K562 (cell line): Measurements from ENCODE around the gene MYO10. TPM values are rescaled to one million over a fixed set of nuclear protein-coding genes. Genes with fewer than 3 reads are reported as not detected.

ENCODE experiments used
- ATAC-seq: fragments of 200-7000 bp; cut with Tn5 transposase; 3 replicates; pipeline ENCODE4 v1.9.1; 2020; ENCODE audit warnings: moderate library complexity
- BruUV-seq: library from RNA; stranded (reverse); fragments of 400-500 nt; replicated peaks from 2 replicates; lab custom pipeline; 2021; lab: Mats Ljungman, UMichigan
- CTCF ChIA-PET: fragments of 300-600 bp; formaldehyde crosslinking; extraction: SDS; loops from one replicate; lab custom pipeline; 2021; ENCODE audit warnings: low intra/inter-chr PET ratio; lab: Yijun Ruan, JAX
- POLR2A ChIA-PET: fragments of 300-600, 350-650 bp; sonication (Branson Sonifier 250); formaldehyde crosslinking; extraction: SDS; loops from one replicate; lab custom pipeline; 2021; ENCODE audit warnings: antibody characterized with exemption, inconsistent platforms; lab: Yijun Ruan, JAX
- DNase-seq, 4 experiments: peaks; one replicate each; pipeline versions ENCODE4 v3.0.0 to v3.0.0-alpha.2; 2011 to 2018; ENCODE audit warnings: low spot score in 3 of 4, mixed read lengths in 3 of 4; ENCODE audit errors: extremely low read depth in 1 of 4
- FAIRE-seq: peaks from 2 replicates; lab custom pipeline; 2011; peaks lifted over from hg19 to GRCh38; lab: Jason Lieb, UNC
- H2AFZ ChIP-seq: 2 replicates; pipeline ENCODE4 v1.6.0; 2011; ENCODE audit warnings: low read depth, low read length, control low read depth, inconsistent platforms
- H3K27ac ChIP-seq: fragments of 200-600 bp; 3 replicates; pipeline ENCODE4 v1.8.0; 2011; ENCODE audit warnings: low read depth, mild to moderate bottlenecking, control low read depth, inconsistent platforms, low read length, moderate library complexity, mixed read lengths; ENCODE audit errors: extremely low read depth
- H3K27me3 ChIP-seq, 2 experiments: fragments of 300-600 bp in 1 of 2; 2 replicates in 1 of 2; 3 replicates in 1 of 2; pipeline versions ENCODE4 v1.6.0 to v1.8.0; 2011; ENCODE audit warnings: inconsistent platforms in 2 of 2, low read length in 2 of 2, mild to moderate bottlenecking in 1 of 2, mixed read lengths in 1 of 2, moderate library complexity in 1 of 2; ENCODE audit not compliant: control insufficient read depth in 2 of 2, insufficient read depth in 2 of 2
- H3K36me3 ChIP-seq: fragments of 300-600 bp; 3 replicates; pipeline ENCODE4 v1.8.0; 2011; ENCODE audit warnings: mild to moderate bottlenecking, low read length, inconsistent platforms; ENCODE audit not compliant: control insufficient read depth, insufficient read depth
- H3K4me1 ChIP-seq, 2 experiments: fragments of 200-600 bp in 1 of 2; replicated peaks in 1 of 2; 2 replicates in 1 of 2; 3 replicates in 1 of 2; pipeline versions ENCODE4 v1.5.1 to v1.8.0; 2011; ENCODE audit warnings: inconsistent platforms in 2 of 2, low read length in 2 of 2, mild to moderate bottlenecking in 1 of 2, mixed read lengths in 1 of 2, moderate library complexity in 1 of 2; ENCODE audit not compliant: control insufficient read depth in 2 of 2, insufficient read depth in 2 of 2
- H3K4me2 ChIP-seq: 2 replicates; pipeline ENCODE4 v1.6.1; 2011; ENCODE audit warnings: low read length, control low read depth, inconsistent platforms, mixed read lengths; ENCODE audit not compliant: insufficient read depth
- H3K4me3 ChIP-seq: fragments of 200-600 bp; sonication (generic), shearing (Covaris generic); 2 replicates; pipeline ENCODE4 v1.5.1; 2016; ENCODE audit warnings: control low read depth, inconsistent platforms
- H3K79me2 ChIP-seq: fragments of 200-600 bp; 3 replicates; pipeline ENCODE4 v1.8.0; 2011; ENCODE audit warnings: low read length, inconsistent platforms; ENCODE audit not compliant: control insufficient read depth, insufficient read depth
- H3K9ac ChIP-seq, 2 experiments: 2 replicates each; pipeline versions ENCODE4 v1.6.0 to v1.6.1; 2011; ENCODE audit warnings: low read depth in 2 of 2, low read length in 2 of 2, control low read depth in 1 of 2, inconsistent platforms in 1 of 2, mild to moderate bottlenecking in 1 of 2, mixed read lengths in 1 of 2; ENCODE audit not compliant: insufficient read depth in 1 of 2
- H3K9me1 ChIP-seq: one replicate; pipeline ENCODE4 v1.6.0; 2011; ENCODE audit warnings: inconsistent platforms, mild to moderate bottlenecking, low read length, moderate library complexity; ENCODE audit not compliant: control insufficient read depth, insufficient read depth
- H3K9me3 ChIP-seq: replicated peaks from 2 replicates; pipeline ENCODE4 v1.5.1; 2011; ENCODE audit warnings: low read depth, low read length, inconsistent platforms; ENCODE audit not compliant: control insufficient read depth, insufficient read depth
- H4K20me1 ChIP-seq: replicated peaks from 2 replicates; pipeline ENCODE4 v1.6.1; 2011; ENCODE audit warnings: low read length, inconsistent platforms, mixed read lengths; ENCODE audit not compliant: control insufficient read depth, insufficient read depth
- AFF4 ChIP-seq: sonication (generic); formaldehyde crosslinking; IDR thresholded peaks from 2 replicates; pipeline ENCODE4 v1.8.0; 2023; ENCODE audit warnings: mild to moderate bottlenecking, missing genetic modification reagents
- ATF3 ChIP-seq, 2 experiments: fragments of 450-650 bp in 1 of 2; sonication (generic) in 1 of 2; formaldehyde crosslinking in 1 of 2; IDR thresholded peaks in 1 of 2; conservative IDR thresholded peaks in 1 of 2; 2 replicates each; pipeline versions ENCODE4 v1.6.1 to v1.8.1; 2016 to 2023; ENCODE audit warnings: mild to moderate bottlenecking in 2 of 2, moderate library complexity in 2 of 2, inconsistent platforms in 1 of 2, missing genetic modification reagents in 1 of 2
- BRD4 ChIP-seq: fragments of 200-600 bp; sonication (generic); IDR thresholded peaks from 2 replicates; pipeline ENCODE4 v1.6.1; 2017; ENCODE audit warnings: inconsistent platforms
- E2F5 ChIP-seq: sonication (generic); formaldehyde crosslinking; IDR thresholded peaks from 2 replicates; pipeline ENCODE4 v1.8.0; 2022; ENCODE audit warnings: mild to moderate bottlenecking, missing genetic modification reagents
- GATAD2B ChIP-seq: fragments of 450-650 bp; IDR thresholded peaks from 2 replicates; pipeline ENCODE4 v1.6.1; 2017; ENCODE audit warnings: mild to moderate bottlenecking, borderline replicate concordance
- HCFC1 ChIP-seq: IDR thresholded peaks from 2 replicates; pipeline ENCODE4 v1.6.1; 2012; ENCODE audit warnings: low read depth, low read length, improper control_type of control experiment
- SMARCA5 ChIP-seq: fragments of 450-650 bp; IDR thresholded peaks from 2 replicates; pipeline ENCODE4 v1.6.1; 2016
- ZNF212 ChIP-seq: fragments of 450-650 bp; formaldehyde crosslinking; IDR thresholded peaks from 2 replicates; pipeline ENCODE4 v1.4.0; 2020; ENCODE audit warnings: mild to moderate bottlenecking
- ZNF311 ChIP-seq: fragments of 250-450 bp; sonication (Bioruptor Pico); IDR thresholded peaks from 2 replicates; pipeline ENCODE4 v1.4.0; 2020; ENCODE audit warnings: mild to moderate bottlenecking, moderate library complexity
- WGBS: fragments of 100-300 bp; shearing (Covaris generic); methylation state at CpG from one replicate; pipeline ENCODE4 v1.1.6; 2016; ENCODE audit warnings: low coverage, mixed read lengths; ENCODE audit not compliant: insufficient coverage; ENCODE audit errors: missing lambda C conversion rate; 5-methylcytosine and 5-hydroxymethylcytosine counted together
- in situ Hi-C: fragments of 300-500 bp; cut with MboI; formaldehyde crosslinking; loops from 4 replicates; pipeline ENCODE4 v1.15.0; 2018; ENCODE audit warnings: inconsistent platforms, mixed read lengths
- intact Hi-C: fragments of 100-400 bp; cut with micrococcal nuclease; formaldehyde crosslinking; loops from 2 replicates; pipeline ENCODE4 v1.14.2; 2022
- polyA plus RNA-seq, 8 experiments: library from polyadenylated mRNA; depleted of rRNA in 4 of 8; stranded (reverse) in 5 of 8; unstranded in 3 of 8; fragments of >200 nt; fragmentation: Nextera tagmentation in 2 of 8; fragmentation: Illumina TruSeq in 1 of 8; extraction: Ambion mirVana in 2 of 8; extraction: Trizol in 1 of 8; gene quantifications; 2 replicates each; pipeline versions ENCODE4 v1.2.1 to v1.2.3, GENCODE V29; 2011 to 2014; ENCODE audit warnings: inconsistent platforms in 1 of 8, missing spikeins in 1 of 8
- total RNA-seq, 7 experiments: library from RNA; depleted of rRNA in 6 of 7; stranded (reverse); fragments of >200 nt in 6 of 7; fragmentation: Illumina TruSeq in 2 of 7; extraction: Trizol in 2 of 7; gene quantifications; 2 replicates each; pipeline versions ENCODE4 v1.2.1 to v1.2.3, GENCODE V29; 2011 to 2021; ENCODE audit warnings: low replicate concordance in 1 of 7

Gene MYO10
- total and polyA plus RNA-seq, 9 of the 15 experiments (the other 6 are each of a cell fraction or from before 2014, with no cell fraction given): 0.04 to 0.24 TPM; not detected in 7

GRCh38 chr5:16664368-16664767, 271.7 kb downstream of the MYO10 start (continued):
- no peak for TF ChIP-seq AFF4 (CRISPR knock-in tag)
- no peak for TF ChIP-seq HCFC1
- TF ChIP-seq GATAD2B: no peak
- TF ChIP-seq E2F5 (CRISPR knock-in tag): no peak
- no peak for TF ChIP-seq ZNF311
- TF ChIP-seq, all 486 proteins: peak for 0

GRCh38 chr5:16663840-16664239, 272.2 kb downstream of the MYO10 start:
- BruUV-seq: no TSS peak
- DNase-seq: no peak
- H3K4me1 ChIP-seq: no peaks in the 10 kb centered on the region
- TF ChIP-seq SMARCA5 (no peak), ZNF212 (CRISPR knock-in tag) (no peak), ATF3 (IDR thresholded peaks at IDR 0.05) (no peak), ATF3 (CRISPR knock-in tag; conservative IDR thresholded peaks at IDR 0.05) (no peak), BRD4 (no peak), E2F5 (CRISPR knock-in tag) (no peak)
- H3K9ac ChIP-seq: no peak overlapping the region
- CTCF ChIA-PET: no interaction called here
- H3K4me3 ChIP-seq: no peak overlapping the region
- H4K20me1 ChIP-seq: no peaks in the 10 kb centered on the region
- in situ Hi-C loops (no loop called here), intact Hi-C loops (loop anchor here (10.0 kb wide), 1 partner anchor 179 kb away; no protein-coding TSS in a partner anchor)
- no peaks in the 10 kb centered on the region for H3K9me1 ChIP-seq
- POLR2A ChIA-PET: interaction anchor here (0.6 kb wide), 1 partner anchor 56 kb away, joined by 3 read pairs; no protein-coding TSS in a partner anchor
- H3K9me3 ChIP-seq: no peaks in the 10 kb centered on the region
- no peak for ATAC-seq
- no peaks in the 10 kb centered on the region for H3K36me3 ChIP-seq
- FAIRE-seq: no peak
- H3K27ac ChIP-seq: no peak overlapping the region
- H2AFZ ChIP-seq: no peak overlapping the region
- peaks cover 3 to 14% of the 10 kb centered on the region in 2 experiments; a peak in 4 of 5 replicates for H3K27me3 ChIP-seq
- H3K79me2 ChIP-seq: no peaks in the 10 kb centered on the region
- H3K4me2 ChIP-seq: no peak overlapping the region
- 0% methylated on average over 4 of the region's 4 CpGs for WGBS
